Measurements from ENCODE around the gene ABCA13.
"Not testable (repeated sequence)": the region's sequence is repeated elsewhere in the genome, so short reads cannot be mapped to it uniquely, and the experiment has no call there.

Gene ABCA13

GRCh38 chr7:48171202-48171601 lies at the start of gene ABCA13:
Gene ABCA13, plus strand, starts transcription at chr7:48171458. Its CDS starts 26 bp downstream, at chr7:48171484.
- DNase-seq, result no peak

- no peak for DNase-seq
These were observed 45.2 kb upstream of the ABCA13 start for GRCh38 chr7:48126037-48126436.

GRCh38 chr7:48130658-48131108 lies 40.6 kb upstream of the ABCA13 start:
- DNase-seq, result no peak

GRCh38 chr7:48132792-48133191 lies 38.5 kb upstream of the ABCA13 start:
- DNase-seq, result no peak

- DNase-seq, result no peak
These were observed 31.8 kb upstream of the ABCA13 start for GRCh38 chr7:48139459-48139858.

- peak in 1 of 14 donors; percentile 1 for DNase-seq
These were observed 31.1 kb upstream of the ABCA13 start for GRCh38 chr7:48140001-48140681.

- no peak for DNase-seq
These were observed 29.7 kb upstream of the ABCA13 start for GRCh38 chr7:48141521-48141920.

GRCh38 chr7:48144291-48144768 lies 26.9 kb upstream of the ABCA13 start:
- no peak for DNase-seq

- no peak for DNase-seq
These were observed 24.1 kb upstream of the ABCA13 start for GRCh38 chr7:48147078-48147591.

GRCh38 chr7:48147690-48148089 lies 23.6 kb upstream of the ABCA13 start:
- DNase-seq, result not testable (repeated sequence)

- no peak for DNase-seq
These were observed 22.9 kb upstream of the ABCA13 start for GRCh38 chr7:48148311-48148710.

GRCh38 chr7:48149058-48149457 lies 22.2 kb upstream of the ABCA13 start:
- DNase-seq, result no peak

- no peak for DNase-seq
These were observed 21.2 kb upstream of the ABCA13 start for GRCh38 chr7:48150086-48150485.

- no peak for DNase-seq
These were observed 16.4 kb upstream of the ABCA13 start for GRCh38 chr7:48154792-48155413.

GRCh38 chr7:48158404-48158803 lies 12.9 kb upstream of the ABCA13 start:
- DNase-seq, result no peak

GRCh38 chr7:48161407-48162125 lies 9.7 kb upstream of the ABCA13 start:
- no peak for DNase-seq

- DNase-seq, result no peak
These were observed 6.1 kb upstream of the ABCA13 start for GRCh38 chr7:48165157-48165556.

GRCh38 chr7:48168159-48168558 lies 3.1 kb upstream of the ABCA13 start:
- no peak for DNase-seq

GRCh38 chr7:48170506-48170905 lies 752 bp upstream of the ABCA13 start:
- DNase-seq, result no peak

- DNase-seq, result no peak
These were observed 2.1 kb downstream of the ABCA13 start for GRCh38 chr7:48173313-48173712.

- no peak for DNase-seq
These were observed 2.6 kb downstream of the ABCA13 start for GRCh38 chr7:48173756-48174382.

- DNase-seq, result no peak
These were observed 3.8 kb downstream of the ABCA13 start for GRCh38 chr7:48175019-48175418.
